ENCODE measurements around the gene COPB2.

The COPB2 gene

GRCh38 chr3:139329364-139329850 lies 60.0 kb downstream of the COPB2 start:
- DNase-seq (ENCODE audit: low read depth in 2 of 2, low spot score in 1 of 2) = peak; percentile 56 to 76

- no peak for DNase-seq (ENCODE audit: low read depth in 2 of 2, low spot score in 1 of 2)
Measured at GRCh38 chr3:139328356-139328755, 61.1 kb downstream of the COPB2 start.

- no peak for DNase-seq (ENCODE audit: low read depth in 2 of 2, low spot score in 1 of 2)
Measured at GRCh38 chr3:139327861-139328260, 61.6 kb downstream of the COPB2 start.

GRCh38 chr3:139327231-139327630 lies 62.2 kb downstream of the COPB2 start:
- no peak for DNase-seq (ENCODE audit: low read depth in 2 of 2, low spot score in 1 of 2)

GRCh38 chr3:139326707-139327106 lies 62.7 kb downstream of the COPB2 start:
- DNase-seq (ENCODE audit: low read depth in 2 of 2, low spot score in 1 of 2) = no peak

- no peak for DNase-seq (ENCODE audit: low read depth in 2 of 2, low spot score in 1 of 2)
Measured at GRCh38 chr3:139326131-139326530, 63.3 kb downstream of the COPB2 start.

GRCh38 chr3:139325551-139325950 lies 63.9 kb downstream of the COPB2 start:
- no peak for DNase-seq (ENCODE audit: low read depth in 2 of 2, low spot score in 1 of 2)

- no peak for DNase-seq (ENCODE audit: low read depth in 2 of 2, low spot score in 1 of 2)
Measured at GRCh38 chr3:139324456-139324855, 65.0 kb downstream of the COPB2 start.

GRCh38 chr3:139323146-139323545 lies 66.3 kb downstream of the COPB2 start:
- DNase-seq (ENCODE audit: low read depth in 2 of 2, low spot score in 1 of 2) = no peak

GRCh38 chr3:139322346-139322745 lies 67.1 kb downstream of the COPB2 start:
- no peak for DNase-seq (ENCODE audit: low read depth in 2 of 2, low spot score in 1 of 2)

GRCh38 chr3:139320551-139321309 lies 68.7 kb downstream of the COPB2 start:
- no peak for DNase-seq (ENCODE audit: low read depth in 2 of 2, low spot score in 1 of 2)

- no peak for DNase-seq (ENCODE audit: low read depth in 2 of 2, low spot score in 1 of 2)
Measured at GRCh38 chr3:139319428-139320402, 69.7 kb downstream of the COPB2 start.

- no peak for DNase-seq (ENCODE audit: low read depth in 2 of 2, low spot score in 1 of 2)
Measured at GRCh38 chr3:139318826-139319225, 70.6 kb downstream of the COPB2 start.

GRCh38 chr3:139318431-139318816 lies 71.0 kb downstream of the COPB2 start:
- no peak for DNase-seq (ENCODE audit: low read depth in 2 of 2, low spot score in 1 of 2)

- DNase-seq (ENCODE audit: low read depth in 2 of 2, low spot score in 1 of 2) = no peak
Measured at GRCh38 chr3:139317660-139318430, 71.6 kb downstream of the COPB2 start.

- no peak for DNase-seq (ENCODE audit: low read depth in 2 of 2, low spot score in 1 of 2)
Measured at GRCh38 chr3:139317215-139317614, 72.2 kb downstream of the COPB2 start.

GRCh38 chr3:139313921-139314320 lies 75.5 kb downstream of the COPB2 start:
- no peak for DNase-seq (ENCODE audit: low read depth in 2 of 2, low spot score in 1 of 2)

GRCh38 chr3:139312959-139313358 lies 76.5 kb downstream of the COPB2 start:
- no peak for DNase-seq (ENCODE audit: low read depth in 2 of 2, low spot score in 1 of 2)

- no peak for DNase-seq (ENCODE audit: low read depth in 2 of 2, low spot score in 1 of 2)
Measured at GRCh38 chr3:139312416-139312815, 77.0 kb downstream of the COPB2 start.

- DNase-seq (ENCODE audit: low read depth in 2 of 2, low spot score in 1 of 2) = no peak
Measured at GRCh38 chr3:139311557-139311956, 77.9 kb downstream of the COPB2 start.

- DNase-seq (ENCODE audit: low read depth in 2 of 2, low spot score in 1 of 2) = no peak
Measured at GRCh38 chr3:139310474-139310933, 78.9 kb downstream of the COPB2 start.
